Heart left ventricle (tissue), 13 donors: ENCODE results near the gene SLC25A33.
"Not testable (repeated sequence)": the region's sequence is repeated elsewhere in the genome, so short reads cannot be mapped to it uniquely, and the experiment has no call there.

ENCODE experiments used
- POLR2A ChIP-seq, 2 donors: fragments of 450-650 bp; IDR thresholded peaks; one replicate each; pipeline ENCODE4 v1.6.1; 2017; ENCODE audit warnings: antibody characterized with exemption in 2 of 2, mild to moderate bottlenecking in 2 of 2, moderate library complexity in 2 of 2
- TF ChIP-seq, protein P1 (sequence below), 12 donors: fragments of 200-600 bp; sonication (generic) in 4 of 12; IDR thresholded peaks; one replicate each; pipeline versions ENCODE4 v1.5.0 to v1.8.0; 2018 to 2022; ENCODE audit warnings: antibody characterized with exemption in 12 of 12, mild to moderate bottlenecking in 5 of 12
- donor health status: ischemic (EF 13 %, LVEDD 7.1; RV severe dilation, severe dysfunction).
- donor health status: DM: no; HTN: yes; CAD: no.
- donor health status: DM: no; HTN: no; CAD: no.
- donor health status: ischemic (EF 25% LVEDD 6.9; RV normal size, moderate dysfunction).
- donor health status: ischemic (EF 25% LVEDD 5.7; RV mildly dilated, moderate dysfunction).
- donor health status: ischemic (EF 35%, LVEDD 5.7; RV mildly dilated, moderate dysfunction).
- donor health status: nonischemic (EF 11% LVEDD 7.7; RV severe dilation, severe dysfunction).
- donor health status: DM: yes; HTN: yes; CAD: no.
- donor health status: PGD.
- donor health status: ischemic (EF 29% LVEDD 5.4; RV normal size, mild dysfunction).
- donor health status: nonischemic (EF 23%, LVEDD 6.1; RV moderate dilation, normal function).

GRCh38 chr1:9625030-9625429, 85.8 kb downstream of the SLC25A33 start:
- TF ChIP-seq, protein P1, sequence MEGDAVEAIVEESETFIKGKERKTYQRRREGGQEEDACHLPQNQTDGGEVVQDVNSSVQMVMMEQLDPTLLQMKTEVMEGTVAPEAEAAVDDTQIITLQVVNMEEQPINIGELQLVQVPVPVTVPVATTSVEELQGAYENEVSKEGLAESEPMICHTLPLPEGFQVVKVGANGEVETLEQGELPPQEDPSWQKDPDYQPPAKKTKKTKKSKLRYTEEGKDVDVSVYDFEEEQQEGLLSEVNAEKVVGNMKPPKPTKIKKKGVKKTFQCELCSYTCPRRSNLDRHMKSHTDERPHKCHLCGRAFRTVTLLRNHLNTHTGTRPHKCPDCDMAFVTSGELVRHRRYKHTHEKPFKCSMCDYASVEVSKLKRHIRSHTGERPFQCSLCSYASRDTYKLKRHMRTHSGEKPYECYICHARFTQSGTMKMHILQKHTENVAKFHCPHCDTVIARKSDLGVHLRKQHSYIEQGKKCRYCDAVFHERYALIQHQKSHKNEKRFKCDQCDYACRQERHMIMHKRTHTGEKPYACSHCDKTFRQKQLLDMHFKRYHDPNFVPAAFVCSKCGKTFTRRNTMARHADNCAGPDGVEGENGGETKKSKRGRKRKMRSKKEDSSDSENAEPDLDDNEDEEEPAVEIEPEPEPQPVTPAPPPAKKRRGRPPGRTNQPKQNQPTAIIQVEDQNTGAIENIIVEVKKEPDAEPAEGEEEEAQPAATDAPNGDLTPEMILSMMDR (IDR thresholded peaks at IDR 0.05) = not testable (repeated sequence)
- TF ChIP-seq POLR2A (IDR thresholded peaks at IDR 0.05) = not testable (repeated sequence)
